H1 (cell line): ENCODE results near the gene TEX29. TPM values are rescaled to one million over a fixed set of nuclear protein-coding genes. Genes with fewer than 3 reads are reported as not detected.

Source experiments
- CTCF ChIA-PET: fragments of 300-600 bp; sonication (Branson Sonifier 250); formaldehyde crosslinking; loops from one replicate; lab custom pipeline; 2021; ENCODE audit not compliant: partially characterized antibody; lab: Charles Lee
- POLR2A ChIA-PET: fragments of 300-600 bp; sonication (Branson Sonifier 250); formaldehyde crosslinking; loops from one replicate; lab custom pipeline; 2021; ENCODE audit warnings: inconsistent platforms; ENCODE audit not compliant: partially characterized antibody; lab: Charles Lee
- DNase-seq, 2 experiments: peaks; one replicate each; pipeline versions ENCODE4 v3.0.0 to v3.0.0-alpha.2; 2010 to 2022; ENCODE audit warnings: low spot score in 2 of 2, low read depth in 1 of 2, mixed read lengths in 1 of 2
- FAIRE-seq: peaks from 2 replicates; lab custom pipeline; 2011; peaks lifted over from hg19 to GRCh38; lab: Jason Lieb, UNC
- H2AFZ ChIP-seq: 2 replicates; pipeline ENCODE4 v1.8.1; 2012; ENCODE audit warnings: low read length, inconsistent platforms
- H2AK5ac ChIP-seq: 2 replicates; pipeline ENCODE4 v1.6.1; 2013; ENCODE audit warnings: low read depth, low read length
- H2BK120ac ChIP-seq: replicated peaks from 2 replicates; pipeline ENCODE3; 2013; ENCODE audit warnings: low read depth, low read length, inconsistent platforms
- H2BK12ac ChIP-seq: 2 replicates; pipeline ENCODE4 v1.6.1; 2013; ENCODE audit warnings: low read depth, low read length
- H2BK15ac ChIP-seq: 2 replicates; pipeline ENCODE4 v1.6.1; 2013; ENCODE audit warnings: low read length
- H2BK20ac ChIP-seq: 2 replicates; pipeline ENCODE4 v1.6.1; 2013; ENCODE audit warnings: low read length
- H2BK5ac ChIP-seq: 2 replicates; pipeline ENCODE4 v1.6.1; 2013; ENCODE audit warnings: low read depth, low read length
- H3K14ac ChIP-seq: 2 replicates; pipeline ENCODE4 v1.6.1; 2013; ENCODE audit warnings: inconsistent platforms; ENCODE audit not compliant: insufficient read length
- H3K18ac ChIP-seq: 2 replicates; pipeline ENCODE4 v1.6.1; 2013; ENCODE audit warnings: low read length; ENCODE audit errors: extremely low read depth
- H3K23ac ChIP-seq: 2 replicates; pipeline ENCODE4 v1.6.1; 2013; ENCODE audit warnings: inconsistent platforms; ENCODE audit not compliant: insufficient read length
- H3K23me2 ChIP-seq: 2 replicates; pipeline ENCODE4 v1.6.1; 2013; ENCODE audit warnings: low read depth, low read length
- H3K27ac ChIP-seq: 2 replicates; pipeline ENCODE4 v1.6.1; 2011; ENCODE audit warnings: low read depth, low read length, inconsistent platforms
- H3K27me3 ChIP-seq, 4 experiments: replicated peaks in 1 of 4; 1 replicate in 1 of 4; 2 replicates in 3 of 4; pipeline versions ENCODE4 v1.6.1 to v1.8.1; 2011 to 2013; ENCODE audit warnings: low read length in 3 of 4, mild to moderate bottlenecking in 3 of 4, inconsistent platforms in 2 of 4, mixed read lengths in 2 of 4, moderate library complexity in 1 of 4; ENCODE audit not compliant: control insufficient read depth in 3 of 4, insufficient read depth in 3 of 4; ENCODE audit errors: extremely low read depth in 1 of 4
- H3K36me3 ChIP-seq, 4 experiments: 2 replicates each; pipeline versions ENCODE4 v1.6.1 to v1.8.1; 2011 to 2013; ENCODE audit warnings: mild to moderate bottlenecking in 4 of 4, low read length in 3 of 4, moderate library complexity in 2 of 4, control low read depth in 1 of 4, inconsistent platforms in 1 of 4; ENCODE audit not compliant: insufficient read depth in 4 of 4, control insufficient read depth in 2 of 4
- H3K4ac ChIP-seq: replicated peaks from 2 replicates; pipeline ENCODE3; 2013; ENCODE audit warnings: low read length, low read depth, mixed read lengths, inconsistent platforms; ENCODE audit not compliant: insufficient read length
- H3K4me1 ChIP-seq, 4 experiments: replicated peaks in 1 of 4; 1 replicate in 1 of 4; 2 replicates in 3 of 4; pipeline versions ENCODE4 v1.6.1 to v1.8.1; 2011 to 2013; ENCODE audit warnings: low read length in 3 of 4, inconsistent platforms in 2 of 4, mixed read lengths in 1 of 4; ENCODE audit not compliant: insufficient read depth in 4 of 4, control insufficient read depth in 3 of 4
- H3K4me2 ChIP-seq, 2 experiments: 2 replicates each; pipeline versions ENCODE4 v1.6.1 to v1.8.1; 2011 to 2013; ENCODE audit warnings: low read depth in 2 of 2, low read length in 2 of 2, control low read depth in 1 of 2, inconsistent platforms in 1 of 2, mild to moderate bottlenecking in 1 of 2; ENCODE audit not compliant: insufficient read depth in 1 of 2
- H3K4me3 ChIP-seq, 4 experiments: fragments of 200-600, 300-600 bp in 1 of 4; sonication (generic), shearing (Covaris generic), sonication (Bioruptor Twin) in 1 of 4; 2 replicates each; pipeline versions ENCODE4 v1.5.1 to v1.8.1; 2011 to 2016; ENCODE audit warnings: low read length in 4 of 4, low read depth in 3 of 4, control low read depth in 2 of 4, inconsistent platforms in 2 of 4, mild to moderate bottlenecking in 2 of 4, mixed read lengths in 1 of 4, moderate library complexity in 1 of 4; ENCODE audit not compliant: insufficient read depth in 2 of 4; ENCODE audit errors: extremely low read depth in 1 of 4
- H3K56ac ChIP-seq: replicated peaks from 2 replicates; pipeline ENCODE3; 2013; ENCODE audit warnings: low read depth, mild to moderate bottlenecking, mixed read lengths, low read length, inconsistent platforms; ENCODE audit not compliant: insufficient read length
- H3K79me1 ChIP-seq: 2 replicates; pipeline ENCODE4 v1.6.1; 2013; ENCODE audit warnings: low read depth, low read length, control low read depth
- H3K79me2 ChIP-seq, 2 experiments: 2 replicates each; pipeline versions ENCODE4 v1.6.1 to v1.8.1; 2012 to 2013; ENCODE audit warnings: low read length in 2 of 2, mild to moderate bottlenecking in 2 of 2, inconsistent platforms in 1 of 2; ENCODE audit not compliant: insufficient read depth in 2 of 2, control insufficient read depth in 1 of 2
- H3K9ac ChIP-seq, 4 experiments: replicated peaks in 1 of 4; 1 replicate in 1 of 4; 2 replicates in 3 of 4; pipeline versions ENCODE4 v1.6.1 to v1.8.1; 2011 to 2013; ENCODE audit warnings: low read depth in 3 of 4, low read length in 3 of 4, control low read depth in 2 of 4, mild to moderate bottlenecking in 2 of 4, moderate library complexity in 2 of 4, inconsistent platforms in 1 of 4; ENCODE audit errors: extremely low read depth in 1 of 4
- H3K9me3 ChIP-seq, 2 experiments: 2 replicates each; pipeline versions ENCODE4 v1.6.1 to v1.8.1; 2012 to 2013; ENCODE audit warnings: mild to moderate bottlenecking in 2 of 2, moderate library complexity in 2 of 2, control low read depth in 1 of 2, inconsistent platforms in 1 of 2, low read depth in 1 of 2, low read length in 1 of 2, mixed read lengths in 1 of 2; ENCODE audit not compliant: insufficient read depth in 2 of 2
- H4K20me1 ChIP-seq, 2 experiments: replicated peaks in 1 of 2; 2 replicates each; pipeline versions ENCODE3 to v1.8.1; 2011 to 2013; ENCODE audit warnings: inconsistent platforms in 2 of 2, low read length in 2 of 2, mild to moderate bottlenecking in 1 of 2; ENCODE audit not compliant: insufficient read depth in 2 of 2, control insufficient read depth in 1 of 2
- H4K5ac ChIP-seq: 2 replicates; pipeline ENCODE4 v1.6.1; 2013; ENCODE audit warnings: low read length, low read depth, mixed read lengths, inconsistent platforms; ENCODE audit not compliant: insufficient read length
- H4K8ac ChIP-seq: 2 replicates; pipeline ENCODE4 v1.8.0; 2013; ENCODE audit warnings: mild to moderate bottlenecking, moderate library complexity, low read length, inconsistent platforms; ENCODE audit not compliant: insufficient read depth; ENCODE audit errors: extremely low read depth
- H4K91ac ChIP-seq: replicated peaks from 2 replicates; pipeline ENCODE3; 2013; ENCODE audit warnings: low read length, mixed read lengths, inconsistent platforms; ENCODE audit not compliant: insufficient read length
- BCL11A ChIP-seq, 2 experiments: IDR thresholded peaks; one replicate each; pipeline ENCODE4 v1.6.1; 2011; ENCODE audit warnings: low read depth in 2 of 2, low read length in 2 of 2, mild to moderate bottlenecking in 2 of 2
- GABPA ChIP-seq: IDR thresholded peaks from 2 replicates; pipeline ENCODE4 v1.6.1; 2011; ENCODE audit warnings: mild to moderate bottlenecking, low read length, moderate library complexity, borderline replicate concordance; ENCODE audit not compliant: insufficient read depth
- HDAC2 ChIP-seq, 2 experiments: fragments of 300-600 bp in 1 of 2; sonication (generic) in 1 of 2; IDR thresholded peaks; 2 replicates each; pipeline ENCODE4 v1.6.1; 2011 to 2012; ENCODE audit warnings: low read depth in 2 of 2, low read length in 2 of 2, mild to moderate bottlenecking in 2 of 2, moderate library complexity in 2 of 2, borderline replicate concordance in 1 of 2, inconsistent platforms in 1 of 2
- HDAC6 ChIP-seq: IDR thresholded peaks from one replicate; pipeline ENCODE4 v1.7.1; 2012; ENCODE audit warnings: low read depth, mild to moderate bottlenecking, inconsistent platforms, low read length, moderate library complexity
- KDM5A ChIP-seq: fragments of 200-600 bp; IDR thresholded peaks from 2 replicates; pipeline ENCODE4 v1.7.1; 2012; ENCODE audit warnings: mild to moderate bottlenecking, low read length, inconsistent platforms, mixed read lengths
- MAFK ChIP-seq: IDR thresholded peaks from 2 replicates; pipeline ENCODE4 v1.6.1; 2012; ENCODE audit warnings: low read depth, mild to moderate bottlenecking, improper control_type of control experiment, low read length
- RFX5 ChIP-seq: IDR thresholded peaks from 2 replicates; pipeline ENCODE4 v1.6.1; 2011; ENCODE audit warnings: low read depth, low read length, improper control_type of control experiment, borderline replicate concordance
- SAP30 ChIP-seq: fragments of 300-600 bp; sonication (generic); IDR thresholded peaks from 2 replicates; pipeline ENCODE4 v1.7.1; 2012; ENCODE audit warnings: low read length, moderate library complexity, mild to moderate bottlenecking, inconsistent platforms; ENCODE audit not compliant: insufficient read depth, insufficient replicate concordance
- SP1 ChIP-seq: IDR thresholded peaks from 2 replicates; pipeline ENCODE4 v1.6.1; 2011; ENCODE audit warnings: low read depth, low read length
- WGBS, 2 experiments: shearing (Covaris generic) in 1 of 2; methylation state at CpG; one replicate each; pipeline versions ENCODE4 v1.1.6 to v1.1.7; 2013 to 2015; ENCODE audit warnings: low lambda C conversion rate in 2 of 2, mixed read lengths in 2 of 2, inconsistent platforms in 1 of 2, low coverage in 1 of 2, missing lambda C conversion rate in 1 of 2; ENCODE audit not compliant: insufficient replicate concordance in 2 of 2, insufficient coverage in 1 of 2, insufficient read length in 1 of 2; ENCODE audit errors: extremely low coverage in 1 of 2, missing lambda C conversion rate in 1 of 2; 5-methylcytosine and 5-hydroxymethylcytosine counted together
- polyA plus RNA-seq, 7 experiments: library from polyadenylated mRNA; depleted of rRNA in 3 of 7; stranded (reverse) in 5 of 7; unstranded in 2 of 7; fragments of >200 nt in 5 of 7; fragments of 200-250 nt in 2 of 7; gene quantifications; 1 replicate in 5 of 7; 2 replicates in 1 of 7; 4 replicates in 1 of 7; pipeline versions ENCODE4 v1.2.1 to v1.2.3, GENCODE V29; 2011 to 2013; ENCODE audit warnings: missing spikeins in 2 of 7, mixed read lengths in 2 of 7
- total RNA-seq: library from RNA; stranded (reverse); fragmentation: NEBNext Ultra II Directional; extraction: Animal tissue kit (Norgen Biotek cat#: 25700); gene quantifications from 2 replicates; pipeline ENCODE4 v1.2.1, GENCODE V29; 2021
- TF ChIP-seq, protein P1 (sequence below): IDR thresholded peaks from 2 replicates; pipeline ENCODE4 v1.6.1; 2012; ENCODE audit warnings: inconsistent platforms
- TF ChIP-seq, protein P2 (sequence below): IDR thresholded peaks from 2 replicates; pipeline ENCODE4 v1.6.1; 2011; ENCODE audit warnings: low read length, improper control_type of control experiment

TEX29 gene
- total and polyA plus RNA-seq, 2 of the 8 experiments (the other 6 are each of a cell fraction or from before 2014, with no cell fraction given), result 0.08 TPM; not detected in 1

DNA sequence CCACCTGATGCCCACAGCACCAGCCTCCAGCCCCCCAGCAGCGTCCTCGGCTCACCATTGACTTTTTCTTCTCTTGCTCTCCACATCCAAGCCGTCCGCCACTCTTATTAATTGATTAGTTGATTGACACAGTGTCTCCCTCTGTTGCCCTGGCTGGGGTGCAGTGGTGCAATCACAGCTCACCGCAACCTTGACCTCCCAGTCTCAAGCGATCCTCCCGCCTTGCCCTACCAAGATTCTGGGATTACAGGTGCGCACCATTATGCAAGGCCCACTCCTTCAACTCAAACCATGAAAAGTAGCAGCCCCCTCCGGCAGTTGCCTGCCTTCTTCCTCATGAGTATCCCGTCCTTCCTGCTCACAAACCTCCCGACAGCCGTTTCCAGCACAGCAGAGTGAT is 921 bp upstream of the TEX29 start:
- H2BK12ac ChIP-seq, result no peak overlapping the region
- no peak overlapping the region for H3K56ac ChIP-seq
- no peak overlapping the region for H3K27ac ChIP-seq
- H3K18ac ChIP-seq, result no peak overlapping the region
- H3K23me2 ChIP-seq, result no peaks in the 10 kb centered on the region
- no peak overlapping the region for H2BK5ac ChIP-seq
- no peaks in the 10 kb centered on the region for H3K36me3 ChIP-seq
- no peak overlapping the region for H3K23ac ChIP-seq
- H3K4me2 ChIP-seq, result no peak overlapping the region
- no peak overlapping the region for H3K4me3 ChIP-seq
- no peak overlapping the region for H3K9ac ChIP-seq
- DNase-seq, result no peak
- ChIA-PET CTCF (interaction anchor here (0.6 to 3.0 kb wide), 4 partner anchors 10 to 315 kb away, joined by 3 to 7 read pairs (median 4); no protein-coding TSS in a partner anchor), POLR2A (no interaction called here)
- H3K27me3 ChIP-seq, result no peaks in the 10 kb centered on the region
- H4K91ac ChIP-seq, result no peak overlapping the region
- no peaks in the 10 kb centered on the region for H3K79me2 ChIP-seq
- no peaks in the 10 kb centered on the region for H3K9me3 ChIP-seq
- no peaks in the 10 kb centered on the region for H4K20me1 ChIP-seq
- no peak overlapping the region for H2BK20ac ChIP-seq
- H3K79me1 ChIP-seq, result no peaks in the 10 kb centered on the region
- FAIRE-seq, result no peak
- H2AFZ ChIP-seq, result no peak overlapping the region
- 95% methylated on average over 12 of the region's 12 CpGs; no CpG with 5 or more reads in 1 of the 2 experiments for WGBS, 2 experiments
- no peak overlapping the region for H4K8ac ChIP-seq
- no peak overlapping the region for H2BK15ac ChIP-seq
- no peak overlapping the region for H4K5ac ChIP-seq
- no peaks in the 10 kb centered on the region; a peak in 2 of 7 replicates for H3K4me1 ChIP-seq
- no peak overlapping the region for H2BK120ac ChIP-seq
- no peak overlapping the region for H2AK5ac ChIP-seq
- no peak overlapping the region for H3K4ac ChIP-seq
- no peak overlapping the region for H3K14ac ChIP-seq
- TF ChIP-seq BCL11A (IDR thresholded peaks at IDR 0.05; ENCODE audit: low read depth in 2 of 2, low read length in 2 of 2) (no peak), MAFK (no peak), RFX5 (no peak), GABPA (no peak), HDAC2 (IDR thresholded peaks at IDR 0.05; ENCODE audit: borderline replicate concordance in 1 of 2, low read depth in 2 of 2, low read length in 2 of 2) (no peak), KDM5A (no peak), SP1 (no peak), HDAC6 (no peak), SAP30 (no peak)
- TF ChIP-seq, protein P1, sequence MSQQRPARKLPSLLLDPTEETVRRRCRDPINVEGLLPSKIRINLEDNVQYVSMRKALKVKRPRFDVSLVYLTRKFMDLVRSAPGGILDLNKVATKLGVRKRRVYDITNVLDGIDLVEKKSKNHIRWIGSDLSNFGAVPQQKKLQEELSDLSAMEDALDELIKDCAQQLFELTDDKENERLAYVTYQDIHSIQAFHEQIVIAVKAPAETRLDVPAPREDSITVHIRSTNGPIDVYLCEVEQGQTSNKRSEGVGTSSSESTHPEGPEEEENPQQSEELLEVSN, result no peak
- TF ChIP-seq, protein P2, sequence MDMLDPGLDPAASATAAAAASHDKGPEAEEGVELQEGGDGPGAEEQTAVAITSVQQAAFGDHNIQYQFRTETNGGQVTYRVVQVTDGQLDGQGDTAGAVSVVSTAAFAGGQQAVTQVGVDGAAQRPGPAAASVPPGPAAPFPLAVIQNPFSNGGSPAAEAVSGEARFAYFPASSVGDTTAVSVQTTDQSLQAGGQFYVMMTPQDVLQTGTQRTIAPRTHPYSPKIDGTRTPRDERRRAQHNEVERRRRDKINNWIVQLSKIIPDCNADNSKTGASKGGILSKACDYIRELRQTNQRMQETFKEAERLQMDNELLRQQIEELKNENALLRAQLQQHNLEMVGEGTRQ, result no peak
